Measurements from ENCODE around the gene COL25A1.
"Not testable (repeated sequence)": the region's sequence is repeated elsewhere in the genome, so short reads cannot be mapped to it uniquely, and the experiment has no call there.

COL25A1 gene

DNA sequence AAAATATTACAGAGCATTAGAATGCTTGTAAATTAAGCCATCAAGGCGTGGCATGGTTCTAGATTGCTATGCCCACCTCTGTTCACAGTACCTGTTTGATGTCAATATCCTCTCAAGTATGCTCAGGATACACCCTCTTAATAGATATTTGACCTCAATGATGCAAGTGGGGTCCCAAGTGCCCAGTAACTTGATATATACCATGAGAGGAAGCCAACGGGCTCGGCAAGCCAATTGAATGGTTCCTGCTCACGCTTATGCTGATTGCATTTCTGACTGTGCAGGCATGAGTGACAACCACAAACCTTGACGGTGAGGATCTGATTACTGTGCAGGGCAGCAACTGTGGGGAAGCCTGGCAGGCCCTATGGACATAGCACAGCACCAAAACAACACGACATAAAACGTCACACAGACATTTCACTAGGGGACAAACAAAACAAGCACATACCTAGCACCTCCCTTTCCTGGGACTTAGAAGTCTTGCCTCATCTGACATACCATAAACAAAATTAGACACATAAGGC is 360.5 kb downstream of the COL25A1 start:
- no peak for DNase-seq

DNA sequence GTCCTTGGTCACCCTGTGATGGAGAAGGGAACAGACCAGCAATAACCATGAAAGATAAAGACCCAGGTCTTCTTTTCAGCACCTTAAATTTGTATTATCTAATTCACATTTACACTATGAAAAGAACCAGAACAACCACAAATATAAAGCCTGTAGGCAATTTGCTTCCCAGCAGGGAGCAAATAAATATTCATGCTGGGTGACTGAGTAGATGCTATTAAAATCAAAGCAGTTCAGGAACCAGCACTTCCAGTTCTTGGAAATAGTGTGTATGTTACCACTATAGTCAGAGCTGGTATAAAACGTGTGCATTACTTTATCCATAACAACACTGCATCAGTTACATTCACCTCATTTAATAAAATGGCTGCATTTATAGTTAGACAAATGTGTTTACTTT is 361.8 kb downstream of the COL25A1 start:
- peak; percentile 25 for DNase-seq

DNA sequence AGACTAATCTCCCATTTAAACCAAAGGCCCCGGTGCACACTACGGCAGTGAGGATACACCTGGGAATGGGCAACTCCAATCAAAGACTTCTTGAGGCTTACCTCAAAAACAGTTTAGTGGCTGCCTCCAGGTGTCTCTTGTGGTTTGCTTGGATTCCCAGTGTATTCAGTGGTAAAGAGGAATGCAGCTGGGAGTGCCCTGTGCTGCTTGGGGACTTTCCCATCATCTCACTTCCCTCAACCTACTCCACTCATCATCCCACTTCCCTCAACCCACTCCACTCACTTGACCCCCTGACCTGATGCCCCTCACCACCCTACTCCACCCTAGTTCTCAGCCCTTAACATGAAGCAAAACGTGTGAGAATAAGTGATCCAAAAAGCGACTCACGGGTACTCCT is 362.3 kb downstream of the COL25A1 start:
- no peak for DNase-seq

DNA sequence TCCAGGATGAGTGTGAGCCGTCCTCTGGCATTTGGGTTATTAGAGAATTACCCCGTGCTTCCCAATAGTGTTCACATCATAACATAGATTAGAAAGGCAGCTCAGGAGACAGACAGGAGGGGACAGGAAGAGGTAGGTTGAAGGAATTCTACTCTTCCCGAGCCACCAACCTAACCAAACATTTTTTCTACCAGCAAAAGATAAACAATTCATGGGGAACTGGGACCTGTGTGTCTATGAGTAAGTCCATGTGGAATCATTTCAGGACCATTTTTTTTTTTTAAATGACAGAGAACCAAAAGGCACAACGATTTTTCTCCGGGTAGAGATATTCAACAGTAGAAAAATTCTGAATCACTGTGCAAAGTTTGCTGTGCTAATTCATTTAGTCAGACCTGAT is 365.4 kb downstream of the COL25A1 start:
- DNase-seq = no peak

DNA sequence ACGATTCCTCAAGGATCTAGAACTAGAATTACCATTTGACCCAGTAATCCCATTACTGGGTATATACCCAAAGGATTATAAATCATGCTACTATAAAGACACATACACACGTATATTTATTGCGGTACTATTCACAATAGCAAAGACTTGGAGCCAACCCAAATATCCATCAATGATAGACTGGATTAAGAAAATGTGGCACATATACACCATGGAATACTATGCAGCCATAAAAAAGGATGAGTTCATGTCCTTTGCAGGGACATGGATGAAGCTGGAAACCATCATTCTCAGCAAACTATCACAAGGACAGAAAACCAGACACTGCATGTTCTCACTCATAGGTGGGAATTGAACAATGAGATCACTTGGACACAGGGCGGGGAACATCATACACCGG is 368.5 kb downstream of the COL25A1 start:
- DNase-seq = not testable (repeated sequence)

DNA sequence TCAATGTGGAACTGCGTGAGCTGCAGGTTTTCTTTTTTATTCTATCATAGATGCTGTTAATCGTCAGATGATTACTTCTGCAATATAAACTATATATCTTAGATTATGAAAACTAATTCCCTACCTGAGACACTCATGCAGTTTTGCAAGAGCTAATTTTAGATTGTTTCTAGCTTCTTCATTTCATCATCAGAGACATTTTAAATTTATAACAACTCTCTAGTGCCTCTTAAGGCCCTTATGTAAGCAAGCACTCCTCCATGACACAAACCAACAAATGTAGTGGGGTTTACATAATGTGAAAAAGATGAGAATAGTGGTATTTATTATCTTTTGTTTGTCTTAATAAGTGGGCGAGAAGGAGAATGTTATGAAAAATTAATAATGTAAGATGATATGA is 369.4 kb downstream of the COL25A1 start:
- DNase-seq = no peak

DNA sequence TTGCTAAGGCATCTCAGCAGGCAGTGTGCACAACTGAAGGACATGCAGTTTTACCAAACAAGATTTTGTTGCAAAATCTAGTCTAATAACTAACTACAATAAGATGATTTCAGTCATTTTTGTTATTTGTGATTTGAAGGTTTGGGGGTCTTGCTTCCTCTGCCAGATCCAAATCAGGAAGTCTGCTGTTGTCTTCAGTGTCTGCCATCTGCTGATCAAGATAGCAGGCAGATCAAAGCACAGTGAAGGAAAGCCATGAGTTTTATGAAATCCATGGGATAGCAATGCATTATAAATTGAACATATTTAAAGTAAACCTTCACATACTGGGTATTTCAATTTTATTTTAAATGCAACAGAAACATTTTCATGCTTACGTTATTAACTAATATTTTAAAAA is 370.5 kb downstream of the COL25A1 start:
- DNase-seq = no peak

DNA sequence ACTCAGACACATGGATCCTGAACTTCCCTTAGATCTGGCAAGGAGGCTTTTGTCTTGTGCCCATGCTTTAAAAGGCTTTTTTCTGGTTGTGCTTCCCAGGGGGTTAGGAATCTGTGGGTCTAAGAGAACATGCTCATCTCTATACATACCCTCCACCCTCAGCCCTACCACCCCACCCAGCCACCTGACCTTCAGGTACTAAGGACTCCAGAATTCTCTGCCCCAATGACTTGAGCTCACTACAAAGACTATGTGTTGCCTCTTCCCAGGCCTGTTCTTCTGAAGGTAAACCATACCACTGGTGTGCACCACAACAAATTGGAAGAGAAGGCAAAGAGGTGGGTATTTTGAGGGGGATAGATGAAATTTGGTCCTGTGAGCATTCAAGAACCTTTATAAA is 372.3 kb downstream of the COL25A1 start:
- DNase-seq = no peak

DNA sequence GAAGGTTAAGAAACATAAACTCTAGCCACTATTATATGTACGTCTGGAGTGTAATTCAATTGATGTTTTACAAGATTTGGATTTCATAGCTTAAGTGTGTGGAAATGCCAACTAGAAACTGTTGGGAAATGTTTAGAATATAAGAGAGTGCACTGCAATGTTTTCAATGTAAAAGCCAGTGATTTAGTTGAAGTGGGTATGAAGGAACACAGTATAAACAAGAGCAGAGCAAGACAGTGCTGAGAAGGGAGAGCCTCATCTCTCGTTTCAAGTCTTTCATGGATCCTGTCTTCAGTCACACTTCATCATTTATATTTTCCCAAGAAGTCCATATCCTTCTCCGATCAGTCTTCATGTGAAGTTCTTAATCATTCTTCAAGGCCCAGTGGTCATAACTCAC is 375.7 kb downstream of the COL25A1 start:
- no peak for DNase-seq

DNA sequence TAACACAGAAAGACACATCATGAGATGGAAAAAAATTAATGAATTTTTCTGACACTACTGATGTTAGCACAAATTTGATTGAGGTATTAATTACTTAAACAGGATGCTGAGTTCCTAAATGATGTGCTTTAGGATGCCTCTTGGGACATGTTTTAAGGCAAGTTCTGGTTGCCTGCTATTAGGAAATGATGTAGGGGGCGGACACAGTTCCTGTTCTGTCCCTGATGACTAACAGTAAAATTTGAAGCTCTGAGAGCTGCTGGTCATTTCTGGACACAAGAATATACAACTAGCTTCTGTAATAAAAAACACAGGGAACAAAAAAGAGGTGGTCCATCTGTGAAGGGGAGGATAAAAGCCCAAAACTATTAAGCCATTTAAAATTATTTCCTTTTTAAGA is 376.4 kb downstream of the COL25A1 start:
- no peak for DNase-seq

DNA sequence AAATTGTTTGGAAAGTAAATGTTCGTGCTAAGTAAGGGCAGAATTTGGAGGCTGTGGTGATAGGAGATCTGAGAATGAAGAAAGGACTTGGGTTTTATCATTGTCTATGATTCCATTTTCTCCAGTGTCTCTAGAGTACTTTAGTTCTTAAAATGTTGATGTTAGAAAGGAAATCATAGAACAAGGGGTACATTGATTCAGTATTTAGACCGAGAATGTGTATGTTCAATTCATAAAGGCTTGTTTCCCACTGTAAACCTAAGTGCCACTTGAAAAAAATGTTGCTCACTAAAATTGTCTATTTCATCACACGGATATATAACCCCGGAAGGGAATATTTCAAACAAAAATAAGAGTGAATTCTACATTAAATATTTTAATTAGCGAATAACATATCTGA is 380.3 kb downstream of the COL25A1 start:
- DNase-seq = no peak

DNA sequence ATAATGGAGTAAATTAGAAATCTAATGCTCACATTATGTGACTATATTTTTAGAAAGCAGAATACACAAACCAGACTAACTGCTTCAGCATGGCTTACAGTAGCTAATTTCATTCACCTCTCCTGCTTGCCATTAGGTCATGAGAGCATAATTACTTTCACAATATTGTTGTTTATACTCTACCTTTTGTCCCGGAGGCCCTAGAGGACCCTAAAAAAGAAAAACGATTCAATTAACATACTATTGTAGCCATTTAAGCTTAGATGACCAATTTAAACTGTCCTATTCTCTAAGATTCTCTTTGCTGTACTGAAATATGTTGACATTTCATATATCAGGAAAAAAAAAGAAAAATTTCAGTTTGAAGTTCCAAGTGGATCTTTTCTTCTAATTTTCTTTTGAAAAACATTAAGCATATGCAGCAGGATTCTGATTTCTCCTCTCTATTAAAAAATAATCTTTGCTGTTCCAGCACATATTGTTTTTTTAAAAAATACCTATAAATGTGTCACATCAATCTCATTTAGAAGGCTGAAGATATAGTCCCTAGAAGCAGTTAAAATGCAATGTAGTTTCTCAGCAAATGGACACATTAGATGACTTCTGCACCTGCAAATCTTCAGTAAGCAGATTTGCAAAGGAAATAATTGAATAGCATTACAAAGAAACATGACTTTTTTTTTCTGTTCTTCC is 381.9 kb downstream of the COL25A1 start:
- no peak for DNase-seq

DNA sequence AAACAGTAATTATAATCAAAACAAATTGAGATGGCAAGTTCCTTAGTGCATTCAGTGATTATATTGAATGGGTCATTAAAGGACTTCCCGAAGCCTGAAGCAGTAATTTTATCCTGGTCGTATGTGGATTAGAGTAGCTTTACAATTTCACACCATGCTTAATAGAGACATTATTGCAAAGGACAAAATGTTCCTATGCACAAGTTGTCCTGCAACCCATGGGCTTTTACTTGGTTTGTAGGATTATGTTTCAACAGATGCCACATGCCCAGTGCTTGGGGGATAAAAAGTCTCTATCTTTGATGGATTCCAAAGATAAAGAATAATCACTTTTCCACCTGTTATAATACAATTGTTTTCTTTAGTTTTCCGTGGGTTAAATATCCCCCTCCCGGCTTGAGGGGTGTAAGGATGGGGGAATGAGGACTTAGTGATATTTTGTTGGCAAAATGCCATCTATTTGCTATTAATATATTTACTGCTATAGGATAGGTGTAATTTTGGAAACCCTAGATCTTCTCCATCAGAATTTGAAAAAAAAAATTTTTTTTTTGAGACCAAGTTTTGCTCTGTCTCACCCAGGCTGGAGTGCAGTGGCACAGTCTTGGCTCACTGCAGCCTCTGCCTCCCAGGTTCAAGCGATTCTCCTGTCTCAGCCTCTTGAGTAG is 383.1 kb downstream of the COL25A1 start:
- DNase-seq = no peak

DNA sequence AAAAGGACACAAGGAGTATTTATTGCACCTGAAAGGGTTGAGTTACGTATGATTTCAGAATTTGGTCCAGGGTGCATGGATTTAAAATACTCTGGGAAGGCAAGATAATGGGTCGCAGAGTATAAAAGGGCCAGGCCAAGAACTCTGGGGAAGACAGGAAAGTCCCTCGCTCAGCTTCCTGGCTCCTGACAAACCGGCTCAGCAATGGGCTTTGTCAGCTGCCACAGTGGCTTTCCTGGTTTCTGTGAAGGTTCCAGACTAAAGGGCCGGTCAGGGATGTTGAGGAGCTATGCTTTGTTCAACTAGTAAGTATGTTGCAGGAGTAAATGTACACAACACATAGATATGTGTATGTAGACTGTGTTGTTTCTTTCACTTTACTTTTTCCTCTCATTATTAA is 385.2 kb downstream of the COL25A1 start:
- no peak for DNase-seq

DNA sequence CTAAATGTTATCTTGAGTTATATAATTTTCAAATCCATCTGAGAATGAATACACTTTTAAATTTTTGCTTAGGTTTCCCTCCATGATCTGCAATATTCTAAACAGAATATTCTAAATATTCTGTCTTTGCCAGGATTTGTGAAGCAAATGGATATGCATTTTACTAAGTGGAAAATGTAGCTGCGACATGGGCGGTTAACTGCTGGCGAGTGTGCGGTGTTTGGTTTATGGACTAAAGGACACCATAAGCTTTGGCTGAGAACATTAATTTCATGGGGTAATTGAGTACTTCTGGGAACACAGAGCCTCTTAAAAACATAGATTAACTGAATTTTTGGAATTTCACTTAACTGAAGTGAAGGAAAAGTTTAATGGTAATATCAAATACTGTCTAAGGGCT is 385.8 kb downstream of the COL25A1 start:
- DNase-seq = no peak

DNA sequence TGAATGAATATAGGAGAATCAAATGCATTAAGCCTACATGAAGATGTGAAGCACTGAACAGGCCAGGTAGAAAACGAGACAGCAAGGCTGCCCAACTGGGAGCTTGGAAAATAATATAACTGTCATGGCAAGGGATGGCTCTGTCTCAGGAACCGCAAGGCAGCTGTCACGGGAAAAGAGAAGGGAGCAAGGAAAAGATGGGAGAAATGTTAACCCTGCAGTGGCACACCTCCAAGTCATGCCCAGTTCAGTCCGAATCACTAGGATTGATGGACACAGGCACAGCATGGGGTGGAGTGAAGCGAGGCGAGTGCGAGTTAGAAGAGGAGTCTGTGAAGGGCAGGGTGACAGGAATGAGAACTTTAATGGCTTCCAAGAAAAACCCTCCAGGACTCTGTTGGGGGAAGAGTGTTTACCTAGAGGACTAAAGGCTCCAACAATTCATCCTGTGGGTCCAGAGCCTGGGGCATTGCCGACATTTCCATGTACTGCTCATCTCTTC is 395.5 kb downstream of the COL25A1 start:
- DNase-seq = no peak

DNA sequence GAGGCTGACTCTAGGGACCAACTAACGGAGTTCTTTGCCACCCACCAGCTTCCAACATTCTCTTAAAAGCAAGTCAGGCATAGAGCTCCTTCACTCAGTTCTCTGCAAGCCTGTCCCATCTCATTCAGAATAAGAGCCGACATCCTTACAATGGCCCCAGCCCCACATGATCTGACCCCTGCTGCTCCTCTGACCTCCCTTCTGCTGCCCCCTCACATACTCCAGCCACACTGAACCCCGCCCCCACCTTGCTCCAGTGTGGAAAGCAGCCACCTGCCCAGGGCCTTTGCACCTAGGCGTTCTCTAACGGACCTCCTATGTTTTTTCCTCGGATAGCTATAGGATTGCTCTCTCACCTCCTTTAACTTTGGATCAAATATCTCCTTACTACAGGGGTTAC is 396.5 kb downstream of the COL25A1 start:
- DNase-seq = no peak

DNA sequence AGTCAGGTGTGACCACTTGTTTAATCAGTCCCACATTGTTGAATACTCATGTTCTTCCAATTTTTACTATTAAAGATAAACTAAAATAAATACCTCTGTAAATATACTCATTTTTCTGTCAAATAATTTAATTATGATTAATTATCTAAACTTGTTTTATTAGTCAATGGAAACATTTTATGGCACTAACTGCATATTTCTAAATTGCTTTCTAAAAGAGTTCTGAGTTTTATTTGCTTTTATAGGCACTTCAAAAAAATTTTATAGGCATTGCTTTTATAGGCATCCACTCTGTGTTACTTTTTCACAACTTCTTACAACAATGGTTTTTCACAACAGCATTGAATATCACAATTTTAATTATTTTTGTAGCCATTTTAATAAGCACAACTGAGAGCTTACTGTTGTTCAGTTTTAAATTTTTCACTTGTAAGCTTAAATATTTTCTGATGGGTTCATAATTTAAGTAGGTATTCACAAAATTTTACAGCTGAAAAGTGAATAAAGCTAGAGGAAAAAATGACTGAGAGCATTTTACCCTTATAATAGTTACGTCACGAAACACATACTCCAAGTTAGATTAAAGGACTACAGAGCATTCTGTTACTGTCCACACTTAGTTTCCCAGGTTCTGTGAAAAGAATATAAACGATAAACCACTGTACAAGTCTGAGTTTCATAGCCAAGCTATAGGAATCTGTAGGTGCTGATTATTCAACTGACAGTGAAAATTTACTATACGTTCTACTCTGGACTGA is 398.8 kb downstream of the COL25A1 start:
- DNase-seq = no peak

DNA sequence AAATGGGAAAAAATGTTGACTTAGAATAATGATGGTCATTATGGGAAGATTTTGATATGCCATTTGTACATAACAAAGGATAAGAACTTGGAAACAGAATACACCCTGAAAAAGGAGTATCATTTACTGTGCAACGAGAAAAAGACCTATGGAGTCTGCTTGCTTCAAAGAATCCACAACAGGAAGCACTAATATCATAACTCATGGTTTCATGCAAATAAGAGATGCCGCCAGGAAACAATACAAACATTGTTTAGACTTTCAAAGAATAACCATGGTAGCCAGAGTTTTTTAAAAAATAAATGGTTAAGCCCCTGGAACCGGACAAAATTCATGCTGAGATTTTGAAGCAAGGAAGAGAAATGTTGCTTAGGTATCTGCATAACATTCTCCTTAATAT is 399.7 kb downstream of the COL25A1 start:
- peak; percentile 91 for DNase-seq

DNA sequence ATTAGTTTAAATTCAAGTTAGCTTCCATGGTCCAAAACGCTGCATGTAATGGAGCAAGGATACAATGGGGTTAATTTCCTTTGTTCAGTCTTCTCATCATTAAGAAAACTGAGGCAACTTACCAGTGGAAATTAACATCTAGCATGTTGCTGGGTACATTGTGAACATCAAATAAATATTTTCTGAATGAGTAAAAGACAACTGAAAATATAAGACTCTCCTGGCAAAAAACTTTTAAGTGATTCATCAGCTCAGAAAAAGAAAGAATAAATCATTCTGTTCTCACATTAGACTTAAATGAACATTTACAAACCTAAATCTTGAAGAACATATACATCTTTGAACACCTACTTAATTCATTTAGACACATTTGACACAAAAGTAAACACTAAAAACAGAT is 401.2 kb downstream of the COL25A1 start:
- DNase-seq = no peak

DNA sequence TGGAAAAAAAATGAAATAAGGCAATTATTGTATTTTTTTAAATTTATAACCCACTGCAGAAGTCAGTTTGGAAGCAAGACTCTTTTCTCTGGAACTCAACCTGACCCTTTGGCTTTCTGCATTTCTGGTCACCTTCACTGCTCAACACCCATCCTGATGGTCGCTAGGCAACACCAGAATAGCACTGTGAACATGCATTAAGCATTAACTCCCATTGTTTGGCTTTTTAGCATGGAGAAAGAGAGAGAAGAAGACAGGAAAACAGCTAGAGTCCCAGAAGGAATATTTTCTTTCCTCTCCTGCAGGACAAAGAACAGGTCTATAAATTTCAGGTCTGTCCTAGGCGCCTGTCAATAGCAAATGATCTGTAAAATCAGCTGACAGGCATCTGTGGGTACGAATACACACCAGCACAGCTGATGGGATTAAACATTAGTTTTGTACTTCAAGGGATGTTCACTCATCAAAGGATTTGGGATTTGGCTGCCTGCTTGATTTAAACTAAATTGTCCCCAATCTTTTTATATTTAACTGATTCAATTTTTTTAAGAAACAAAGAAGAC is 402.4 kb downstream of the COL25A1 start:
- no peak for DNase-seq

DNA sequence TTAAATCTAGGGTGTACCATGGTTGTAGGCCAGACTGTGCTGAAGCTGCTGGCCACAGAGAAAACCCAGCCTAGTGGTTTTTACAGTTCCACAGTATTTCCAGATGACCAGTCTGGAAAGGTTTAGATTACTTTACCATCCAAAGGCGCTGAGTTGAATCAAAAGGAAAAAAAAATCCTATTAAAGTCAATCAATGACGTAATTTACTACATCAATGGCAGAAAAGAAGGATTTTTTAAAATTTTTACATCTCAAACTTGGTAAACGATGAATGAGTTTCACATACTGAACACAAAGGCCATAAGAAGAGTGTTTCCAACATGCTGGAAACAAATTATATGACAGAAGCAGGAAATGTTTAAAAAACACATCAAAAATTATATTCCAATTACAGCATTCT is 409.0 kb downstream of the COL25A1 start:
- DNase-seq = no peak

DNA sequence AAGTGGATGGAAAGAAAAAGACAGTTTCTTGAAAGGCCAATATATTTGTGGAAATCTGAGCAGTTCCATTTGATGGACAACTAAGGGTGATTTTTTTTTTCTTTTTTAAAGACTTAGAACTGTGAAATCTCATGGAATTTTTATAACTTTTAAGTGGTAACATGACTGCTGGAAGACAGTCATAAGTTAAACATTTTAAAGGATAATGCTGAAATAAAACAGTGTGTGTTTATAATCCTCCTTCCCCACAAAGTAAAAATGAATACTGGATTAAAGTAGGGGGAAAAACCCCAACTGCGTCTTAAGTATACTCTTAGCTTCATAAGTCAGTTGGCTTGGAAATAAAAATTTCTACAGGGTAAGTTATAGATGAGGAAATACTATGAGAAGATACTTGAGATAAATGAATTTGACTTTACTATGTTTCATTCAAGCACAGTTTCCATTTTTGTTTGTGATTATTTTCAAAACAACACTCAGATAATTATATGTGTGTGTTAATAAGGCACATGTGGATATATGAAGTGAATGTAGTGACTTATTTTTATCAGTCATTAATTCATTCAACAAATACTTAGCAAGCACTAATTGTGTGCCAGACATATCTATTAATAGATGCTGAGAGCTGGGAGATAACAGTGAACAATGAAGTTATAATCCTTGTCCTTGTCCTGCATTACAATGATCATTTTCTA is 410.4 kb downstream of the COL25A1 start:
- DNase-seq = no peak

Measured in NCI-H526 treated with DMSO at 0.1 percent for 48 hours (cell line).